Activated gamma-delta T cell treated with anti-CD3 and anti-CD28 coated beads, Interleukin-2, amount 50 U/mL, for 16 hours (primary cell): Measurements from ENCODE around the gene NAPA.

Experiments used
- DNase-seq: peaks from one replicate; pipeline ENCODE4 v3.0.0-alpha.2; 2020; ENCODE audit warnings: low read depth

NAPA gene

DNA sequence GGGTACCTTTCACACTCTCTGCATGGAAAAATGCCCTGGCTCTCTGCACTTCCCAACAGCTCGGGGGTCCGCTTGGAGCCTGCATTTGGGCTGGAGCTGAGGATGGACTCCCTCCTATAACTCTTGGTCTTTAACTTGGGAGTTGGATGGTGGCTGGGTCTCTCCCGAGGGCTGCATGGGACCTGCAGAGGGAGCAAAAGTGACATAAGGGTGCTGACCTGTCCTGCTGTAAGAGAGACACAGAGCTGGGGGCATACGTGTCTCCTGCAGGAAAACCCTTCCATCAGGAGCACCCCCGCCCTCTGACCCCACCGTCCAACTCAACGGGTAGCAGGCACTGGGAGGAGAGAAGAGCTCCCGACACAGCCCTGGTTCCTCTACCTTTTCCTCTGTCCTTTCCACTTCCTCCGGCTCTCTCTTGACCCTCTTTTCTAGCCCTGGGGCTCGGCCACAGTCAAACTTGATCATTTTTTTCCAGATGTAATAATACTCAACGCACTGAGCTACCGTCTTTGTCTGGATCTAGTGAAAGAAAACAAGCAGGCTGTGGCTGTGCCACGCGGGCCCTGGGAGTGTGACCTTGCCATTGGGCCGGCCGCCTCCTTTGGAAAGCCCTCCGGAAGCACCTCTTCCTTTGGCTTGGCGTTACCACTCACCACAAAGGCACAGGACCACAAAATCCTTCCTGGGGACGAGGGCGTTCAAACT, 6.8 kb upstream of the NAPA start:
- DNase-seq: no peak

- DNase-seq: no peak
Observed at GRCh38 chr19:47520839-47521238, 6.0 kb upstream of the NAPA start.

DNA sequence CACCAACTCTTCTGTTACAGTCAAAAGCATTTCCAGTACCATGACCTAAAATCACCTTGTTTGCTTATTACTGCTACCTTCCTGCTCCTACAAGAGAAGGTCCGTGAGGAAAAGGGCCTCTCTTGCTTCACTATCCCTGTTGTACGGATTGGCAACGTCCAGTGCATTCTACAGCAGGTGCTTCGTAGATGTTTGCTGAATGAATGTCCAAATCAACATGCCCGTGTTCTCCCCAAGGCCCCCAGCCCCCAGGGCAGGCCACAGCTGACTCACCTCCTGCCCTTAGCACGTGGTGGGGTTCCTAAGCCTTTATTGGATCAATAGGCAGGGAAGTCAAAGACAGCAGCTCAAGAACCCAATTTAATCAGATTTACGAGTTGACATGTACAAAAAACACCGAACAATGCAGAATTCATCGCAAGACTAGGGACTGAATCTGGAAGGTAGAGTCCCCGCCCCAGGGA, 5.5 kb upstream of the NAPA start:
- DNase-seq: no peak

DNA sequence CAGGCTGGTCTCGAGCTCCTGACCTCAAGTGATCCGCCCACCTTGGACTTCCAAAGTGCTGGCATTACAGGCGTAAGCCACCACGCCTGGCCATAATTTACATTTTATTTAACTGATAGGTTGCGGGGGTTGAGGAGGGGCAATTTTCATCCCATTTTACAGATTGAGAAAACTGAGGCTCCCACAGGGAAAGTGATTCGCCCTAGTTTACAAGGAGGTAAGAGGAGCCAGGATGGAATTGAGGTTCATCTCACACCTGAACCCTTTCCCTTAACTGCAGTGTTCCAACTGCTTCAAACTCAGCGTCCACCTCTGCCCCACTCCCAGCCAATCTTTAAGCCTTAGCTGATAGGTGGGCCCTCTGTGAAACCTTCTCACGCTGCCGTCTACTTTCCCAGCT, 4.0 kb upstream of the NAPA start:
- no peak for DNase-seq

- DNase-seq: peak; percentile 55
Observed at GRCh38 chr19:47518139-47518538, 3.3 kb upstream of the NAPA start.

DNA sequence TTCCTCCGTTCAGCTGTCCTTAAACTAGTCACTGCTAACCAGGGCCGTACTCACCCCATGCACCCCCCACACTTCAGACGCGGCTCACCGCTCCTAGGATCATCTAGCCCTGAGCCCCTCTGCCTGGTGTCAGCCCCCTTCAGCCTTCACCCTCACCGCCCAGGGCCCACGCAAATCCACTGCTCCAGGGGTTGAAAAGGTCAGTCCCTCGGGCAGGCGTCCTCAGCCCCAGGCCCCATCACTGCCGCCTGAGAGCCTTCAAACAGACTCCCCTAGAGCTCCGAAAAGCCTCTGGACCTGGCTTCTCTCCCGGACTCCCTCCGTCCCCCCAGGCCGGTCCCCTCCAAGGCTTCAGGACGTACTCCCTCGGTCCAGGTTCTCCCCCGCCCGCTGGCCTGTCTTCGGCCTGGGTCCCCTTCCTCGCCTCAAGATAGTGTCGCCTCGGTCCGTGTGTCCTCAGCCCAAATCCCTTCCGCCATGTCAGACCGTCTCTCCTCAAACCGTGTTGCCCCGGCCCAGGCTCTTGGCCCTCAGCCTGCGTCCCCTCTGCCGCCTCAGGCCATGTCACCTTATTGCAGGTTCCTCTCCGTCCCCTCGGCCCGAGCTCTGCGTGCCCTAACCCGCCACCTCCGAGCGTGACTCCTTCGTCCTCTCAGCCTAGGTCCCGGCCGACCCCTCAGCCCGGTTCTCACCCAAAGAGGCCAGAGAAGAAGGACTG, 553 bp downstream of the NAPA start:
- no peak for DNase-seq

DNA sequence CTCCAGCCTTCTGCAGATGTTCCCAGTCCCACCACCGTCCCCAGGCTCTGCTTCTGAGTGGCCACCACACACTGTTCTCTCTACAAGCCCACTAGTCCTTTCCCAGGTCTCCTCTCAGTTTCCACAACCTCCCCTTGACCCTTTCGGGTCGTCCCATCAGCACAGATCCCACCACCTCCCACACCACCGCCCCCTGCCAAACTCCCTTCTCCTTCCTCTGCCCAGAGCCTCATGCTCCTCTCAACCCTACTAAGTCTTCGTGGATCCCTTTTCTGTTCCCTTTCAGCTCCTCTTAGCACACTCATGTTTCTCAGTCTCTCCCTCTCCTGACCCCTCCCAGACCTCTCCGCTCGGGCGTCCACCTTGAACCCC, 1.9 kb downstream of the NAPA start:
- no peak for DNase-seq

GRCh38 chr19:47512183-47512947, 2.5 kb downstream of the NAPA start:
- DNase-seq: no peak

- no peak for DNase-seq
Observed at GRCh38 chr19:47511681-47512080, 3.2 kb downstream of the NAPA start.

DNA sequence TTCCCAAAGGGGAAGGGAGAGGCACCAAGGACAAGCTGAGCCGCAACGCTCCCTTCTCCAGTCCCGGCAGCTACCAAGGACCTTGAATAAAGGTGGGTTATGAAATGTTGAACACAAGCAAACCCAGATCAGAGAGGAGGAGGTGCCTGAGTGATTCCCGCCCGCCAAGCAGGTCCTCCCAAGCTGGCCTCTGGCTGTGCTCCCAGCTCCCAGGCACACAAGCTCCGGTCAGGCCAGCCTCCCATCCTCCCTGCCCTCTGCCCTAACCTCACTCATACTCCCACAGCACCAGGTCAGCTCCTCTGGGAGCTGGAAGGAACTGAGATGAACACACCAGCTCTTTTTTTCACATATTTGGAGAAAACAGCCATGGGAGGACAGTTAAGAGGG, 3.7 kb downstream of the NAPA start:
- DNase-seq: no peak

DNA sequence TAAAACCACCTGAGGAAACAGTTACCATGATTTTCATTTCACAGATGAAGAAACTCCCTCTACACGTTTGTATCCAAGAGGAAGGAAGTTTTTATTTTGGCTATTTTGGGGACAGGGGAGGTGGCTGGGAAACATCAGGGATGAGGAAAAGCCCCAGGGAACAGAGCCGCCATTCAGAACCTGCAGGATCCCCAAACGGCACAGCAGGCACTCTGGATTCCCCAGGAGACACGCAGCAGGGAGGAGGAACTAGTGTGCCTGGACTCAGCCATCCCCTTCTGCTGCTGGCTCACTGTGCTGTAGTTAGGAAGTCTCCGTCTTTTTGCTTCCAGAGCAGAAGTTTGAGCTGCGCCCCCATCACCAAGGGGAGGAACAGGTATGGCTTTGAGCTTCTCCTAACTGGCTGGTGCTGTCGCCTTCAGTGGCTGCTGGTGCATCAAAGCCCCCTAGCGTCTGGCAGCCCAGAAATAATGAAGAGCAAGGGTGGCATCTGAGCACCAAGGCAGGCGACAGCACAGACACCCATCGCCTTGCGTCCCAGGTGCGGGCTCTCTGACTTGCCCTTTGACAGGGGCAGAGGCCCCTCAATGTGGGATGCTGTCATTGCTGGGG, 4.2 kb downstream of the NAPA start:
- DNase-seq: no peak

- DNase-seq: no peak
Observed at GRCh38 chr19:47509973-47510372, 4.9 kb downstream of the NAPA start.

DNA sequence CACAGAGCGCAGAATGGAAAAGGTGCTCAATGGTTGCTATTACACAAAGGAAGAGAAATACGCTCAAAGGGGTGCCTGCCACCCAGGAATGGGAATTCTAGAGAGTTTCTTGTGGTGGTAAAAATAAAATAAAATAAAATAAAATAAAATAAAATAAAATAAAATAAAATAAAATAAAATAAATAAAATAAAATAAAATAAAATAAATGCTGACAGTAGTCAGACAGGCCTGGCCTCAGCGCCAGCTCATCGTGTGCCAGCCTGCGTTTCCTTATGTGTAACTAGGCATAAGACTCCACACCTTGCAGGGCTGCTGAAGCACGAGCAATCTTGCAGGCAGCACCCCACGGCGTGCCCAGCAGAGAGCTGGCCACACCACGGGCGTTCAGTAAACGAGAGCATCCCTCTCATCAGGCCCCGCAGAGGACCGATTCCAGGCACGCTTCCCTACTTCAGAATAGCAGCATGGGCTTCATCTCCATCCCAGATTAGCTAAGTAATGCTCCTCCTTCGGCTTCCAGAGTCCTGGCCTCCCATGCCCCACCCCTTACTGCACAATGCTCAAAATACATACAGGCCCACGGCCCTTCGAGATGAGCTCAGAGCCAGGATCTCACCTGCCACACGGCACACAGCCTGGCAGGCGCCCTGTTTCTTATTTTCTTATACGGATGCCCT, 5.6 kb downstream of the NAPA start:
- DNase-seq: no peak

DNA sequence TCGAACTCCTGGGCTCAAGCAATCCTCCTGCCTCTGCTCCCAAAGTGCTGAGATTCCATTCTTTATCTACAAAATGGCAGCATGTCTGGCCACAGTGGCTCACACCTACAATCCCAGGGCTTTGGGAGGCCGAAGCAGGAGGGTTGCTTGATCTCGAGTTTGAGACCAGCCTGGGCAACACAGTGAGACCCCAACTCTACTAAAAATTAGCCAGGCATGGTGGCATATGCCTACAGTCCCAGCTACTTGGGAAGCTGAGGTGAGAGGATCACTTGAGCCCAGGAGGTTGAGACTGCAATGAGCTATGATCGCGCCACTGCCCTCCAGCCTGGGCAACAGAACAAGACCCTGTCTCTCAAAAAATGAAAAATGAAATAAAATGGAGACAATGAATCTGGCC, 6.1 kb downstream of the NAPA start:
- no peak for DNase-seq

DNA sequence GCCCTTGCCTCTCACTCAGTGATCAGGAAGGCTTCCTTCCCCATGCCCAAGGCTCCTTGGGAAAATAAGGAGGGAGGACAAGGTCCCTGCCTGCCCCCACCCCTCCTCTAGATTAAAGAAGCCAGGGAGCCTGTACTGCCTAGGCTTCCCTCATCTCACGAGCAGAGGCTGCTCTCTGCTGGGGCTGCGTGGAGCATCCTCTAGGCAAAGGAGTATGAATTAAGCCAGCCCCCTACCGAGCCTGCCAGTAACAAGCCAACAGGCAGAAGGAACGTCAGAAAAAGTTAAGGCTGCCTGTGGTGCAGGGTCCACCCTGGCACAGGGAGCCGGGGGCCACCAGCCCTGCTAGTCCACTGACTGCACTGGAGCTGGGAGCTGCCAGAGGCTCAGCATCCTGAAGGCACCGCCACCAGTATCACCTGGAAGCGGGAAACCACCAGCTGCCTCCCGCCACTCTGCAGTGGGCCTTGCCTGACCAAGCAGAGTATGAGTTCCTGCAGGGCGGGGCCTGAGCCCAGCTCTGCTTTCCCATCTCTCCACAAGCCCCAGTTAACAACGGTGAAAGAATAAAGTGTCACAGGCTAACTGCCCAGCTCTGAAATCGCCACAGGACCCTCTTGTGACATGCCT, 6.8 kb downstream of the NAPA start:
- DNase-seq: no peak

- no peak for DNase-seq
Observed at GRCh38 chr19:47507012-47507411, 7.9 kb downstream of the NAPA start.

GRCh38 chr19:47506459-47506858, 8.4 kb downstream of the NAPA start:
- no peak for DNase-seq

- DNase-seq: no peak
Observed at GRCh38 chr19:47505506-47505905, 9.4 kb downstream of the NAPA start.

DNA sequence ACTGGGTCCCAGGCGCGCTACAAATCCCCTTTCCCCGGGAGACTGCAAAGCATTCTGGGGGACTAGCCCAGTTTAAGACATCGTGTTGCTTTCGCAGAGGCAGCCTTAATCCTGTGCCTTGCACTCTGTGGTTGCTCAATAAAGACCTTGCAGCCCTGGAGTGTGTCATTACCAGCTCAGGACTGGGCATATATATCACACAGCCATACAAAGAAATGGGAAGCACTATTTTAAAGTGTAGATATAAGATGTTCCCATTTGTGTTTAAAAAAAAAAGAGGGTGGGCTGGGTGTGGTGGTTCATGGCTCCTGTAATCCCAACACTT, 11.1 kb downstream of the NAPA start:
- no peak for DNase-seq

GRCh38 chr19:47503130-47503825, 11.6 kb downstream of the NAPA start:
- DNase-seq: no peak
